NCI-H748 (cell line): ENCODE measurements around the gene SCAF8.
"Not testable (repeated sequence)": the region's sequence is repeated elsewhere in the genome, so short reads cannot be mapped to it uniquely, and the experiment has no call there.

Experiments used
- DNase-seq: peaks from one replicate; lab custom pipeline; 2025; ENCODE audit not compliant: unreplicated experiment; lab: John Stamatoyannopoulos, UW

The SCAF8 gene, protein sequence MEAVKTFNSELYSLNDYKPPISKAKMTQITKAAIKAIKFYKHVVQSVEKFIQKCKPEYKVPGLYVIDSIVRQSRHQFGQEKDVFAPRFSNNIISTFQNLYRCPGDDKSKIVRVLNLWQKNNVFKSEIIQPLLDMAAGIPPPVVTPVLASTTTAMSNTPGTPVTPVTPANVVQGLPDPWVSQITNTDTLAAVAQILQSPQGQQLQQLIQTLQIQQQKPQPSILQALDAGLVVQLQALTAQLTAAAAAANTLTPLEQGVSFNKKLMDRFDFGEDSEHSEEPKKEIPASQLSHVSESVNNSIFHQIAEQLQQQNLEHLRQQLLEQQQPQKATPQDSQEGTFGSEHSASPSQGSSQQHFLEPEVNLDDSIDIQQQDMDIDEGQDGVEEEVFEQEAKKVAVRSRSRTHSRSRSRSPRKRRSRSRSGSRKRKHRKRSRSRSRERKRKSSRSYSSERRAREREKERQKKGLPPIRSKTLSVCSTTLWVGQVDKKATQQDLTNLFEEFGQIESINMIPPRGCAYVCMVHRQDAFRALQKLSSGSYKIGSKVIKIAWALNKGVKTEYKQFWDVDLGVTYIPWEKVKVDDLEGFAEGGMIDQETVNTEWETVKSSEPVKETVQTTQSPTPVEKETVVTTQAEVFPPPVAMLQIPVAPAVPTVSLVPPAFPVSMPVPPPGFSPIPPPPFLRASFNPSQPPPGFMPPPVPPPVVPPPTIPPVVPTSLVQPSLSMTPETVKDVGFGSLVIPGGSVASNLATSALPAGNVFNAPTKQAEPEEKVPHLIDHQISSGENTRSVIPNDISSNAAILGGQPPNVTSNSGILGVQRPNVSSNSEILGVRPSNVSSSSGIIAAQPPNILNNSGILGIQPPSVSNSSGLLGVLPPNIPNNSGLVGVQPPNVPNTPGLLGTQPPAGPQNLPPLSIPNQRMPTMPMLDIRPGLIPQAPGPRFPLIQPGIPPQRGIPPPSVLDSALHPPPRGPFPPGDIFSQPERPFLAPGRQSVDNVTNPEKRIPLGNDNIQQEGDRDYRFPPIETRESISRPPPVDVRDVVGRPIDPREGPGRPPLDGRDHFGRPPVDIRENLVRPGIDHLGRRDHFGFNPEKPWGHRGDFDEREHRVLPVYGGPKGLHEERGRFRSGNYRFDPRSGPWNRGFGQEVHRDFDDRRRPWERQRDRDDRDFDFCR (N-terminal part only)

DNA sequence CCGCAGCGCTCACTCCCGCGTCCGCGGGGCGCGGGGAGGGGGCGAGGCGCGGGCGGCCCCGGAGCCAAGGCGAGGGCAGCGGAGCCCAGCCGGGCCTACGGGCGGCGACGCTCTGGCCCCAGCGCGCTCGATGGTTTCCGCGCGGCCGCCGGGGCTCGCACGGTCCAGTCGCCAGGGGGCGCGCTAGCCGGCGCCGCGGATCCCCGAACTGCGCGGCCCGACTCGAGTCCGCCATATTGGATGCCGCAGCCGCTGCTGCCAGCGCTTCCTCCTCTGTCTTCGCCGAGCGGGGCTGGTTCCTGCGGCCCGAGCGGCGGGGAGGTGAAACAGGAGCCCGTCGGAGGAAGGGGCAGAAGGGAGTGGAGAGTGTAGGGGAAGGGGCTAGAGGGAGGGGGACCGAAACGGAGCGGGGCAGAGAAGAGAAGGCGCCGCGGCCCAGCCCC, at the start of gene SCAF8:
TSS of gene SCAF8 (plus strand) at position 234 of the 443 bp plus-strand sequence. CDS start 485 bp downstream, outside the sequence.
- peak; percentile 88 for DNase-seq

GRCh38 chr6:154683756-154684523, 49.3 kb upstream of the SCAF8 start:
- no peak for DNase-seq

DNA sequence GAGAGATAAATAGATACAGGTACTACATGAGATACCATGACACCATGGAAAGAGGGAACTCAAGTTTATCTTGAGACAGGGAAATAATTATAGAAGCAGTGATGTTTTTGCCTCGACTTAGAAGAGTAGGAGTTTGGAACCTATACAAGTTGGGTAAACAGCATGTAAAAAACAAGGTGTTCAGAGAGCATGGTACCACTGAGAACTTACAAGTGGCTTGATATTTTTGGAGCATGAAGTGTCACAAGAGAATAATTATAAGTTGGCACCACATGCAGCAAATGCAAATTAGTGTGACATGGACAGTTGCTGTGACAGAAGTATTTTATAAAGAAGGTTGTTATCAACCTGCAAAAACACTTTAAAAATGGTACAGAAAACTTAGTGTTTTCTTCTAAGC, 47.1 kb upstream of the SCAF8 start:
- DNase-seq: no peak

GRCh38 chr6:154689493-154690255, 43.5 kb upstream of the SCAF8 start:
- no peak for DNase-seq

DNA sequence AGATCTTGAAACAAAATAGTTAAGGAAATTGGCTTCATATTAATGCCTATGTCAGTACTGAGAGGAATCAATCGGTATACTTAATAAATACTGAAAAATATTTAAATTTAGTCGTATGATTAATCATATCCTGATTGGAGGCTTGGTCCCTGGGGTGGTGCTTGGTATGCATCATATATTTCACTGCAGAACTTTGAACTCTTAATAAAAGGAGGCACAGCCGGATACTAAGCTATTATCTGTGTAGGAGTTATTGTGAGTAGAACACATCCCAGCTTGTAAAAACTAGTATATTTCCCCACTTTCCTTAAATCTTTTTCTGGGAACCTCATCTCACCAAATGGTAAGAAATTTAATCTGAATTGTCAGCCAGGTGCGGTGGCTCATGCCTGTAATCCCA, 42.4 kb upstream of the SCAF8 start:
- no peak for DNase-seq

- no peak for DNase-seq
Measured at GRCh38 chr6:154696661-154697060, 36.6 kb upstream of the SCAF8 start.

DNA sequence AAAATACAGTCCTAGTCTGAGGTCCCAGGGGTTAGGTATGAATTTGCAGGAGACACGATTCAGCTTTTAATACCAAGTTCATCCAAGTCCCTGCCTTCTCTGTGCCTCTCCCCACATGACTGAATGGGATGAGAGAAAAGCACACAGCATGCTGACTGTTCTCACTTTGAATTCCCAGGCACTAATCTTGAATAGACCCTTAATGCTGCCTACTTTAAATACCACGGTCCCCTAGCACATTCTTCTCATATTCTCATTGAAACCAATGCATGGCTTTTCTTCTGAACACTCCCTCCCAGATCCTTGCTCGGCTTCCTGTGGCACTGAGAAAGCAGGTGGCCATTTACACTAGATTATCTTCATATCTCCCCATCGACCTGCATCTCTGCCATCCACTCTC, 30.1 kb upstream of the SCAF8 start:
- no peak for DNase-seq

GRCh38 chr6:154705471-154706113, 27.6 kb upstream of the SCAF8 start:
- DNase-seq: no peak

- DNase-seq: no peak
Measured at GRCh38 chr6:154706389-154706788, 26.8 kb upstream of the SCAF8 start.

DNA sequence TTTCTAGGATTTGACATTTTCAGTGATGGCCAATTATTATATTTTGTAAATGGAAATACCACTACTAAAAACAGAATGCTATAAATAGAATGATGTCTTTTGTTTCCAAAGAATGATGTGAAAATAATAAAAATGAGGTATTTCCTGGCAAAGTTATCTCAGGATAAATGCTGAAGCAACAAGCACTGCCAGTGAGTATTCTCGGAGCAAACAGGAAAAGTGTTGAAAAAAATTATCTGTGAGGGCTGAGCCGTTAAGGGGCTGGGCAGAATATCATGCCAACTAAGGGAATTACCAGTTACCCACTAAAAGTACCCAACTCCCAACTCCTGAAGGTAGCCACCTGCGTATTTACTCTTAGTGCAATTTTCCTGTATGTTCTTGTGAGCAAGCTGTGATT, 23.6 kb upstream of the SCAF8 start:
- DNase-seq: no peak

DNA sequence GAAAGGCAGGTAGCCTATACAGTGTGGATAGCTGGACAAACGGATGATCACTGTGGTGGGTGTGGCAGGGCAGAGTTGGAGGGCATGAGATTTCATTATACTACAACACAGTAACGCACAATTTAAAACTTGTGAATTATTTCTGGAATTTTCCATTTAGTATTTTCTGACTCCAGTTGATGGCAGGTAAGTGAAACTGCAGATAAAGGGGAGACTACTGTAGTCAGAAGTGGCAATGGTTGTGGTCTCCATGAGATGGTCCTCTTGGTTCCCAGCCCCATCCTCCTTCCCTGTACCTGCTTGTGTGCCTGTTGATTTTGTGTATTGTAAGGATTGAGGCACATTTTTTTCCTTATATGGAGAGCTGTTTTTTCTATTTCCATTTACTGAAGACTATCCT, 22.5 kb upstream of the SCAF8 start:
- DNase-seq: no peak

DNA sequence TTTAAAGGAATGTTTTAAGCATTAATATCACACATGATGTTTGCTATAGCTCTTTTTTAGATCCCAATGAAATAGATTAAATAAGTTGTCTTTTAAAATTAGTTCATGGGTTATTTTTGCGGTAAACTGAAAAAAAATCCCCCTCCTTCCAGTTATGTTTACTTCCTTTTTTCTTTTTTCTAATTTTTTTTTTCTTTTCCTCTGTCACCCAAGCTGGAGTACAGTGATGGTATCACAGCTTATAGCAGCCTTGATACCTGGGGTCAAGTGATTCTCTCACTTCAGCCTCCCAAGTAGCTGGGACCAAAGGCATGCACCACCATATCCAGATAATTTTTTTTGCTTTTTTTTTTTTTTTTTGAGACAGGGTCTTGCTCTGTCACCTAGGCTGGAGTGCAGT, 17.8 kb upstream of the SCAF8 start:
- no peak for DNase-seq

- not testable (repeated sequence) for DNase-seq
Measured at GRCh38 chr6:154716350-154716749, 16.9 kb upstream of the SCAF8 start.

- no peak for DNase-seq
Measured at GRCh38 chr6:154719433-154719832, 13.8 kb upstream of the SCAF8 start.

DNA sequence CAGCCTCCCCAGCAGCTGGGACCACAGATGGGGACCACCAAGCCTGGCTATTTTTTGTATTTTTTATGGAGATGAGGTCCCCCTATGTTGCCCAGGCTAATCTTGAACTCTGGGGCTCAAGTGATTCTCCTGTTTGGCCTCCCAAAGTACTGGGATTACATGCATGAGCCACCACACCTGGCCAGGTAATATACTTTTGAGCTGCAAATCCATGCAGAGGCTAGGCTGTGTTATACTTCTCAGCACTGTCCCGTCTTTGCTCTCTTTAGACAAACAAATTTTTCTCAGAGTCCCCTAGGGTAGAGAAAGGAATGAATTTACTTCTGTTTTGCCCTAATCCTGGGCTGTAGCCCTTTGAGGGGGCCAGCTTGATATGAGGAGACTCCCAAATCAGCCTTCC, 13.4 kb upstream of the SCAF8 start:
- no peak for DNase-seq

GRCh38 chr6:154721460-154721859, 11.8 kb upstream of the SCAF8 start:
- no peak for DNase-seq

DNA sequence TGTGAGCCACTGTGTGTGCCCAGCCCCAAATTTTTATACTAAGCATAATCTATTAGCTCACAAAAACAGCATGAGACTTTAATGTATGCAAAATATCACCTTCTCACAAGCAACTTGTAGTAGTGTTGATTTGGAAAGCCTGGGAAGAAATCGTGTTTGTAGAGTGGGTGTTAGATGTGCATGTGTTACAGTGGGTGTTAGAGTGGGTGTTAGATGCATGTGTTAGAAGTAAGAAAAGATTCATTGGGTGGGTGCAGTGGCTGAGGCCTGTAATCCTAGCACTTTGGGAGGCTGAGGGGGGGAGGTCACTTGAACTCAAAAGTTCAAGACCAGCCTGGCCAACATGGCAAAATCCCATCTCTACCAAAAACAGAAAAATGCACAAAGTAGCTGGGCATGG, 6.3 kb upstream of the SCAF8 start:
- DNase-seq: no peak

DNA sequence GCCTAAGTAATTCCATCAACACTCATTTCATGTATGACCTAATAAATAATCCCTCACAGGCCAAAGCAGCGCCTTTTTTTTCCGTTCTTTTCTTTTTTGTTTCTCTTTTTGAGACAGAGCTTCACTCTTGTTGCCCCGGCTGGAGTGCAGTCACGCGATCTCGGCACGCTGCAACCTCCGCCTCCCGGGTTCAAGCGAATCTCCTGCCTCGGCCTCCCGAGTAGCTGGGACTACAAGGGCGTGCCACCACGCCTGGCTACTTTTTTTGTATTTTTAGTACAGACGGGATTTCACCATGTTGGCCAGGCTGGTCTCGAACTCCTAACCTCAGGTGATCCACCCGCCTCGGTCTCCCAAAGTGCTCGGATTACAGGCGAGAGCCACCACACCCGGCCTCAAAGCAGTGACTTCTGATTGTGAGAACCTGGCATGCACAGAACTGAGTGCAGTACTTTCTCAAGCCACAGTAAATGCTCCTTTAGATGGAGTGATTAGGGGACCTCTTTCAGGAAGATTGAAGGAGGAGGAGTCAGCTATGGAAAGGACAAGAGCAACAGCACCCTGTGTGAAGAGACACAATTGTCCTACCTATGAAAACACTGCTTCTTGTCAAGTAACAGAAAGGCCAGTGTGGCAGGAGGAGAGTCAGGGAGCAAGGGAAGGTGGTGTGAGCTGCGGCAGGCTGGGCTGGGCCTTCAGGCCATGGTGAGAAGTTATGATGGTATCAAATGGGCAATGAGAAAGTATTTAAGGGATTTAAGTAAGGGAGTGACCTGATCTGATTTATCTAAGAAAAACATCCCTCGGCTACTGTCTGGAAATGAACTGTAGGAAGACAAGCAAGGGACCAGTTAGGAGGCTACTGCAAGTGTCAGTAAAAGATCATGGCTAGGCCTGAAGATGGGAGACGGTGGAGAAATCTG, 1.7 kb upstream of the SCAF8 start:
- no peak for DNase-seq
